Parathyroid adenoma (tissue), 2 donors: ENCODE measurements around the gene CTBP2.
A peak's percentile ranks its signal among the peaks of the same experiment; 100 is the strongest.

Experiments
- H2AFZ ChIP-seq: fragments of 300-600 bp; sonication (generic); one replicate; pipeline ENCODE4 v1.7.0; 2017; ENCODE audit warnings: antibody characterized with exemption, mild to moderate bottlenecking
- H3K27ac ChIP-seq: fragments of 300-600 bp; sonication (generic); one replicate; pipeline ENCODE4 v1.7.0; 2017
- H3K27me3 ChIP-seq: fragments of 300-600 bp; sonication (generic); one replicate; pipeline ENCODE4 v1.7.0; 2017; ENCODE audit warnings: low read length; ENCODE audit not compliant: control insufficient read depth, insufficient read depth
- H3K36me3 ChIP-seq: fragments of 300-600 bp; sonication (generic); one replicate; pipeline ENCODE4 v1.7.0; 2017; ENCODE audit warnings: low read length; ENCODE audit not compliant: control insufficient read depth, insufficient read depth
- H3K4me1 ChIP-seq: fragments of 300-600 bp; sonication (generic); one replicate; pipeline ENCODE4 v1.7.0; 2017; ENCODE audit warnings: control low read depth
- H3K4me2 ChIP-seq: fragments of 300-600 bp; sonication (generic); one replicate; pipeline ENCODE4 v1.7.0; 2017; ENCODE audit warnings: low read length
- H3K4me3 ChIP-seq: fragments of 300-600 bp; sonication (generic); one replicate; pipeline ENCODE4 v1.7.0; 2017; ENCODE audit warnings: low read depth, low read length
- H3K79me2 ChIP-seq: fragments of 300-600 bp; sonication (generic); one replicate; pipeline ENCODE4 v1.7.0; 2017; ENCODE audit warnings: control low read depth
- H3K9ac ChIP-seq: fragments of 300-600 bp; sonication (generic); one replicate; pipeline ENCODE4 v1.7.0; 2017; ENCODE audit warnings: mild to moderate bottlenecking
- H3K9me3 ChIP-seq: fragments of 300-600 bp; sonication (generic); one replicate; pipeline ENCODE4 v1.7.0; 2017; ENCODE audit warnings: low read length; ENCODE audit not compliant: control insufficient read depth
- TF ChIP-seq, protein P1 (sequence below): fragments of 300-600 bp; sonication (generic); IDR thresholded peaks from one replicate; pipeline ENCODE4 v1.7.0; 2017; ENCODE audit warnings: antibody characterized with exemption, mild to moderate bottlenecking
- donor health status: primary hyperparathyroidism.

CTBP2 gene

DNA sequence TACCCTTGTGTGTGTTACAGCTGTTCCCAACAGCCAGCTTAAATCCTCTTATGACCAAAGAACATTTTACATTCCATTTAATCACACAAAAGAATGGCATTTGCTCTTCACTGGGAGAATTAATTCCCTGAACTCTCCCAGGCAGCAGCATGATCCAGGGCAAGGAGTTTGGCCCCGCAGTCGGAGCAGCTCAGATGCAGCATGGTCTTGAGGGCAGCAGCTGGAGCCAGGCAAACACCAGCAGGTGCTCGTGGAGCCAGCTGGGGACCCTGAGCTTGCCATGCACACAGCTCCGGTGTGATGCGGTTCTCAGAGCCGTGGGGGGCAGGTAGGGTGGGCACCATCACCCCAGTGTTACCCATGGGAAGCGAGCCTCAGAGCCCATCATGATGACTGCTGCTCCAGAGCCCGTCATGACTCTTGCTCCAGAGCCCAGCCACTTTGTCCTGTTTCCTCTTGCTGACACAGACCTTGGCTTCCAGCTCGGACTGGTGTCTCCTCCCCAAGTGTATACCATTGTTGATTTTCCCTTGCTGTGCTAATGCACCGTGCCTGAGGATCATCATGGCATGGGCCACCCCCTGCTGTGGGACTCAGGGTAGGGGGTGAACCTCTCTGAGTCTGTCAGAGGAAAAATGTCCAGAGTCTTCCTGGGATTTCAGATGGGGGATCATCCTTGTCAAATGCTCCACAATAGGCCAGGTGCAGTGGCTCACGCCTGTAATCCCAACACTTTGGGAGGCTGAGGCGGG is 142.6 kb downstream of the CTBP2 start:
- H3K4me3 ChIP-seq = no peak overlapping the region
- H3K4me1 ChIP-seq = peaks cover 18% of the 10 kb centered on the region
- TF ChIP-seq, protein P1, sequence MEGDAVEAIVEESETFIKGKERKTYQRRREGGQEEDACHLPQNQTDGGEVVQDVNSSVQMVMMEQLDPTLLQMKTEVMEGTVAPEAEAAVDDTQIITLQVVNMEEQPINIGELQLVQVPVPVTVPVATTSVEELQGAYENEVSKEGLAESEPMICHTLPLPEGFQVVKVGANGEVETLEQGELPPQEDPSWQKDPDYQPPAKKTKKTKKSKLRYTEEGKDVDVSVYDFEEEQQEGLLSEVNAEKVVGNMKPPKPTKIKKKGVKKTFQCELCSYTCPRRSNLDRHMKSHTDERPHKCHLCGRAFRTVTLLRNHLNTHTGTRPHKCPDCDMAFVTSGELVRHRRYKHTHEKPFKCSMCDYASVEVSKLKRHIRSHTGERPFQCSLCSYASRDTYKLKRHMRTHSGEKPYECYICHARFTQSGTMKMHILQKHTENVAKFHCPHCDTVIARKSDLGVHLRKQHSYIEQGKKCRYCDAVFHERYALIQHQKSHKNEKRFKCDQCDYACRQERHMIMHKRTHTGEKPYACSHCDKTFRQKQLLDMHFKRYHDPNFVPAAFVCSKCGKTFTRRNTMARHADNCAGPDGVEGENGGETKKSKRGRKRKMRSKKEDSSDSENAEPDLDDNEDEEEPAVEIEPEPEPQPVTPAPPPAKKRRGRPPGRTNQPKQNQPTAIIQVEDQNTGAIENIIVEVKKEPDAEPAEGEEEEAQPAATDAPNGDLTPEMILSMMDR = no peak
- no peak overlapping the region for H3K27ac ChIP-seq
- no peak overlapping the region for H3K9ac ChIP-seq
- H2AFZ ChIP-seq = no peak overlapping the region
- peaks cover 80% of the 10 kb centered on the region for H3K79me2 ChIP-seq
- H3K4me2 ChIP-seq = no peak overlapping the region
- no peaks in the 10 kb centered on the region for H3K36me3 ChIP-seq
- H3K27me3 ChIP-seq = no peaks in the 10 kb centered on the region
- H3K9me3 ChIP-seq = no peaks in the 10 kb centered on the region

DNA sequence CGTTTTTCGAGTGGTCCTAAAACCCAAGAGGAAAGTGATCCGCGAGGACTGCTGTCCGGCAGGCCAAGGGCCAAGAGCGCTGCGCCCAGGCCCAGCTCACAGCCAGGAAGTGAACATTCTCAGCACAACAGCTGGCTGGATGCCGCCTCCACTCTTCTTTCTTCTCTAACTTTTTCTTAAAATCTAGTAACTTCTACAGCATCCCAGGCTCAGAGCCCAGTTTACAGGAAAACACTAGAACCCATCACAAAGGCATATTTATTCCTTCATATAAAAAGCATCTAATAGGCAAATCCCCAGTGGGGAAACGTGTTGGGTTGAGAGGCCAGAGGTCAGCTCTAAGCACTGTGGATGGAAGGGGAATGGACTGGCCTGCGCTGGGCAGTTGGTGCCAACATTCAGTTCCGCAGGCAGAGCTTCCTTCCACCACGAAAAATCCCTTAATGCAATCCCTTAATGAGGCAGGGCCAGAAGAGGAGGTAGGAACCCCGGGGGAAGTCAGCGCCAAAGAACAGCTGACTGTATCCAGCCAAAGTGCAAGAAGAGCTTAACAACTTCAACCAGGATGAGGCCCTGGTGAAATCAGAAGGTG is 143.7 kb downstream of the CTBP2 start:
- Histone ChIP-seq H3K4me1 (peaks cover 15% of the 10 kb centered on the region), H2AFZ (no peak overlapping the region), H3K36me3 (no peaks in the 10 kb centered on the region), H3K4me3 (no peak overlapping the region), H3K9ac (no peak overlapping the region), H3K27me3 (no peaks in the 10 kb centered on the region), H3K9me3 (no peaks in the 10 kb centered on the region), H3K4me2 (no peak overlapping the region), H3K27ac (peak overlapping the region; percentile 39), H3K79me2 (peaks cover 87% of the 10 kb centered on the region)
- TF ChIP-seq, protein P1 = no peak

DNA sequence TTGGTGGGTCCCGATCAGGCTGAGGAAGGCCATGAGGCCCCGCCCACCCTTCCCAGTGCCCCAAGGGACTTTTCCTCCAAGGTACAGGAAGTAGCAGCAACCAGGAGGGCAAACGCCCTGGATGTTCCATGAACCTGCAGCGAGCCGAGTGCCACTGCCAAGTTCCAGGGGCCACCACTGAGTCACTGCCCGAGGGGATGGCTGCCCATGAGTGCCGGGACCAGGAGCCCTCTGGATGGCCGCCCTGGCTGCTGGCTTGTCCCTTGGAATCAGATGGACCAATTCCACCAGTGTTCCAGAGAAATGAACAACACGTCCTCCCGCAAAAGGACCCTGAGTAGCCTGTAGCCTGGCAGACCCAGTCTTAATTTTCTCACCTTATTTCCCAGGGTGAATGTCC is 144.2 kb downstream of the CTBP2 start:
- Histone ChIP-seq H3K4me1 (peaks cover 15% of the 10 kb centered on the region), H3K79me2 (peaks cover 81% of the 10 kb centered on the region), H3K4me2 (no peak overlapping the region), H3K27me3 (no peaks in the 10 kb centered on the region), H3K9ac (no peak overlapping the region), H3K27ac (peak overlapping the region; percentile 39), H3K36me3 (no peaks in the 10 kb centered on the region), H3K4me3 (no peak overlapping the region), H2AFZ (no peak overlapping the region), H3K9me3 (no peaks in the 10 kb centered on the region)
- TF ChIP-seq, protein P1 = no peak

DNA sequence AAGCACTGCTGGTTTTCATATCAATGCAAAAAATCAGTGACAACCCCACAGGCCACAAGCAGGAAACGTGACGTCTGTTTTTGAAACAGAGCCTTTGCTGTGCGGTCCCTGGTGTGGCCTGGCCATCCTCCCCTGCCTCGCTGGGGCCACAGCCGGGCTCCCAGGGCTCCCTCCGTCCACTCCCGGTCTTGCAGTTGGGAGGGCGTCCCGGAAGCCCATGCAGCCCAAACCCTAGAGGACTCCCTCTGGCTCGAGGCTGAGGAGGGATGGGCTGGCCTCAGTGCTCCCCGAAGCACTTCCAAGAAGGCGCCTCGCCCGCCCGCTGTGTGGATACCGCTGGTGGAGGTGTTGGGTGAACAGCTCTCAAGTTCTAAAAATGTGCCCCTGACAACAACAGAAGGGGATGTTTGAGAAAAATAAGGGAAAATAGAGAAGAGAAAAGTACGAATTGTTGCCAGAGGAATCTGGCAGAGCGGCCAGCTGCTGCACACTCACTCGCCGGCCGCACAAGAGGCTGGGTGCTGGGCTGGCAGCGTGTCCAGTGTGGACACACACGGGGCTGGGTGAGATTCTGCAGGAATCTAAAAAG is 144.9 kb downstream of the CTBP2 start:
- H2AFZ ChIP-seq = no peak overlapping the region
- TF ChIP-seq, protein P1 = no peak
- H3K27me3 ChIP-seq = no peaks in the 10 kb centered on the region
- H3K4me1 ChIP-seq = peaks cover 15% of the 10 kb centered on the region
- H3K79me2 ChIP-seq = peaks cover 76% of the 10 kb centered on the region
- H3K36me3 ChIP-seq = no peaks in the 10 kb centered on the region
- H3K4me3 ChIP-seq = no peak overlapping the region
- no peak overlapping the region for H3K9ac ChIP-seq
- no peaks in the 10 kb centered on the region for H3K9me3 ChIP-seq
- H3K4me2 ChIP-seq = no peak overlapping the region
- H3K27ac ChIP-seq = peak overlapping the region; percentile 6
